Stimulated activated CD4-positive, alpha-beta T cell treated with anti-CD3 and anti-CD28 coated beads, Interleukin-2, amount 100 ng/mL, for 24 hours (primary cell): ENCODE data around the gene RTP1.
"Not testable (repeated sequence)": the region's sequence is repeated elsewhere in the genome, so short reads cannot be mapped to it uniquely, and the experiment has no call there.

Experiments
- DNase-seq, 2 donors: peaks; one replicate each; pipeline ENCODE4 v3.0.0-alpha.2; 2020

RTP1 gene

GRCh38 chr3:187199463-187200050, 2.3 kb downstream of the RTP1 start:
- DNase-seq, result not testable (repeated sequence)

- DNase-seq, result no peak
Measured at GRCh38 chr3:187205683-187206082, 8.4 kb downstream of the RTP1 start.

- DNase-seq, result no peak
Measured at GRCh38 chr3:187207062-187207461, 9.8 kb downstream of the RTP1 start.

GRCh38 chr3:187207624-187208023, 10.3 kb downstream of the RTP1 start:
- DNase-seq, result no peak

GRCh38 chr3:187208159-187208558, 10.9 kb downstream of the RTP1 start:
- DNase-seq, result no peak

GRCh38 chr3:187209491-187209890, 12.2 kb downstream of the RTP1 start:
- no peak for DNase-seq

- no peak for DNase-seq
Measured at GRCh38 chr3:187210091-187210490, 12.8 kb downstream of the RTP1 start.

GRCh38 chr3:187210545-187211327, 13.4 kb downstream of the RTP1 start:
- DNase-seq, result no peak

- no peak for DNase-seq
Measured at GRCh38 chr3:187211532-187212195, 14.4 kb downstream of the RTP1 start.

- DNase-seq, result no peak
Measured at GRCh38 chr3:187212196-187212545, 14.9 kb downstream of the RTP1 start.

- no peak for DNase-seq
Measured at GRCh38 chr3:187212705-187213104, 15.4 kb downstream of the RTP1 start.

- DNase-seq, result no peak
Measured at GRCh38 chr3:187213616-187214015, 16.3 kb downstream of the RTP1 start.

- DNase-seq, result no peak
Measured at GRCh38 chr3:187215460-187215859, 18.2 kb downstream of the RTP1 start.

GRCh38 chr3:187222801-187223200, 25.5 kb downstream of the RTP1 start:
- DNase-seq, result no peak

GRCh38 chr3:187223799-187224198, 26.5 kb downstream of the RTP1 start:
- DNase-seq, result no peak

GRCh38 chr3:187227658-187228258, 30.5 kb downstream of the RTP1 start:
- DNase-seq, result no peak

- no peak for DNase-seq
Measured at GRCh38 chr3:187228740-187229139, 31.5 kb downstream of the RTP1 start.

- no peak for DNase-seq
Measured at GRCh38 chr3:187230011-187230410, 32.7 kb downstream of the RTP1 start.

- no peak for DNase-seq
Measured at GRCh38 chr3:187236962-187237361, 39.7 kb downstream of the RTP1 start.

- DNase-seq, result no peak
Measured at GRCh38 chr3:187237741-187238140, 40.5 kb downstream of the RTP1 start.

GRCh38 chr3:187238239-187238638, 41.0 kb downstream of the RTP1 start:
- no peak for DNase-seq

GRCh38 chr3:187238835-187239234, 41.5 kb downstream of the RTP1 start:
- not testable (repeated sequence) for DNase-seq

- DNase-seq, result no peak
Measured at GRCh38 chr3:187242435-187242834, 45.1 kb downstream of the RTP1 start.

- no peak for DNase-seq
Measured at GRCh38 chr3:187242900-187243299, 45.6 kb downstream of the RTP1 start.
